IPS-18a (cell line): ENCODE data around the gene CEBPG.

ENCODE experiments used
- H3K27ac ChIP-seq: one replicate; pipeline ENCODE4 v1.5.1; 2013; ENCODE audit warnings: low read length
- H3K27me3 ChIP-seq: one replicate; pipeline ENCODE4 v1.6.1; 2013; ENCODE audit warnings: mild to moderate bottlenecking, low read length; ENCODE audit not compliant: control insufficient read depth, insufficient read depth
- H3K36me3 ChIP-seq: one replicate; pipeline ENCODE4 v1.6.1; 2013; ENCODE audit warnings: low read depth, low read length; ENCODE audit not compliant: control insufficient read depth
- H3K4me1 ChIP-seq: one replicate; pipeline ENCODE4 v1.6.1; 2013; ENCODE audit warnings: low read depth, low read length; ENCODE audit not compliant: control insufficient read depth
- H3K4me3 ChIP-seq: one replicate; pipeline ENCODE4 v1.5.1; 2013; ENCODE audit warnings: low read length
- H3K9ac ChIP-seq: one replicate; pipeline ENCODE4 v1.6.1; 2013; ENCODE audit warnings: mild to moderate bottlenecking, low read length, moderate library complexity
- H3K9me3 ChIP-seq: one replicate; pipeline ENCODE4 v1.6.1; 2013; ENCODE audit warnings: low read depth, low read length; ENCODE audit not compliant: control insufficient read depth

Gene CEBPG

GRCh38 chr19:33385956-33386355 is 12.4 kb downstream of the CEBPG start:
- Histone ChIP-seq H3K36me3 (peaks cover 8% of the 10 kb centered on the region), H3K4me3 (no peak overlapping the region), H3K9me3 (no peaks in the 10 kb centered on the region), H3K27me3 (no peaks in the 10 kb centered on the region), H3K27ac (no peak overlapping the region), H3K9ac (no peak overlapping the region), H3K4me1 (no peaks in the 10 kb centered on the region)

GRCh38 chr19:33386361-33386858 is 12.9 kb downstream of the CEBPG start:
- Histone ChIP-seq H3K36me3 (peaks cover 8% of the 10 kb centered on the region), H3K27me3 (no peaks in the 10 kb centered on the region), H3K4me3 (no peak overlapping the region), H3K9ac (no peak overlapping the region), H3K27ac (no peak overlapping the region), H3K9me3 (no peaks in the 10 kb centered on the region), H3K4me1 (no peaks in the 10 kb centered on the region)

DNA sequence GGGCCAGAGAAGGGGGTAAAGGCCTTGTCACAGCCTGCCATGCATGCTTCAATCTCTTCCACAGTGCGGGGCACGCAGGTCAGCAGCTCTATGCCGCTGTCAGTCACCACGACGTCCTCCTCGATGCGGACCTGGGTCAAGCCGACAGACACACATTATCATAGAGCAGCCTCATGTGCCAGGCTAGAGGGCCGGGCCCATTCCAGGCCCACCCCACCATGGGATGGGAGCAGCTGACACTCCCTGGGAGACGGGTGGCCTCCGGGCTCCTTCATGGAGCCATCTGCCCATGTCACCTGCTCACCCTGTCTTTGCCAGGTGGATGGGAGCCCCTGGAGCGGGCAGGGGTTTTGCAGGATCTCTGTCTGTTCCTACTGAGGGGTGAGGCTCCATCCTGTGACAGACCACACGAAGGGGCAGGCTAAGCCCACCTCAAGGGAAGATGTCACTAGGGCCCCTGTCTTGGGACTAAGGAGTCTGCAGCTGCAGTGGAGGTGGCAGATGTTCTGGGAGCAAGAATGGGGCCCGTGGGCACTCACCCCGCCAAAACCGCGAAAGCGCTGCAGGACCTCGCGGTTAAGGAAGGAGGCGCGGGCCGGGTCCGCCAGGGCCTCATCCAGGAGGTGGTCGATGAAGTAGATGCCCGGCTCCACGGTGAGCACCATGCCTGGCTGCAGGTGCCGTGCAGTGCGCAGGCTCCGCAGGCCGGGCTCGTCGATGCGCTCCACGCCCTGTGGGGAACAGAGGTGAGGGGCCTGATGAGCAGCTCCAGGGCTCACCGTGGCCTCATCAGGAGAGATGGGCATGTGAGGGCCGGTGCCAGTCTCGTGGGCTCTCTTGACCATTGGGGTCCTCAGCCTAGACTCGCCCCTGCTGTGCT is 14.1 kb downstream of the CEBPG start:
- Histone ChIP-seq H3K9ac (no peak overlapping the region), H3K27me3 (no peaks in the 10 kb centered on the region), H3K27ac (no peak overlapping the region), H3K4me1 (no peaks in the 10 kb centered on the region), H3K9me3 (no peaks in the 10 kb centered on the region), H3K4me3 (no peak overlapping the region), H3K36me3 (peaks cover 8% of the 10 kb centered on the region)

DNA sequence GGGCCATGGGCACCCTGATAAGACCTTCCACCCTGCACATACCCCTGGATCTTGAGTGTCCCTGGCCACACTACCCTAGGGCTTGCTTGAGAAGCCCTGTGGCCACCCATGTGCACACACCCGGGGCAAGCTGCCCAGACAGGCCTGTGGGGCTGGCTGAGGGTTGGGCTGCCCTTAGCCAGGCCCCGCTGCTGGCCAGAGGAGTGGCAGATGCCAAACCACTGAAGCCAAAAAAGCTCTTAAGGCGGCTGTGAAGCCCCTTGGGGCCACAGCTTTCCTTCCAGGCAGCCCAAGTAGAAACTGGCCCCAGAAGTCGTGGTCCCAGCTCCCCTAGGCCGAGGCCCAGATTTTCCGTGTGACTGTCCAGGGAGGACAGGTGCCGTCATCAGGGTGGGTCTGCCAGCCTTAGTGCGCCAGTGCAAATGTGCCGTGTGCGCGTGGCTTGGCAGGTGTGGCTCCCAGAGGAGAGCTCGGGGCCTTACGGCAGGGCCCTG is 14.8 kb downstream of the CEBPG start:
- Histone ChIP-seq H3K27ac (no peak overlapping the region), H3K4me3 (no peak overlapping the region), H3K27me3 (no peaks in the 10 kb centered on the region), H3K9ac (no peak overlapping the region), H3K9me3 (no peaks in the 10 kb centered on the region), H3K4me1 (no peaks in the 10 kb centered on the region), H3K36me3 (peaks cover 8% of the 10 kb centered on the region)

GRCh38 chr19:33388725-33389420 is 15.4 kb downstream of the CEBPG start:
- H3K4me3 ChIP-seq: no peak overlapping the region
- H3K4me1 ChIP-seq: no peaks in the 10 kb centered on the region
- peaks cover 8% of the 10 kb centered on the region for H3K36me3 ChIP-seq
- no peaks in the 10 kb centered on the region for H3K27me3 ChIP-seq
- H3K27ac ChIP-seq: no peak overlapping the region
- H3K9me3 ChIP-seq: no peaks in the 10 kb centered on the region
- H3K9ac ChIP-seq: no peak overlapping the region

GRCh38 chr19:33389421-33390100 is 16.1 kb downstream of the CEBPG start:
- Histone ChIP-seq H3K9ac (no peak overlapping the region), H3K27me3 (no peaks in the 10 kb centered on the region), H3K9me3 (no peaks in the 10 kb centered on the region), H3K36me3 (peaks cover 8% of the 10 kb centered on the region), H3K27ac (no peak overlapping the region), H3K4me3 (no peak overlapping the region), H3K4me1 (no peaks in the 10 kb centered on the region)

DNA sequence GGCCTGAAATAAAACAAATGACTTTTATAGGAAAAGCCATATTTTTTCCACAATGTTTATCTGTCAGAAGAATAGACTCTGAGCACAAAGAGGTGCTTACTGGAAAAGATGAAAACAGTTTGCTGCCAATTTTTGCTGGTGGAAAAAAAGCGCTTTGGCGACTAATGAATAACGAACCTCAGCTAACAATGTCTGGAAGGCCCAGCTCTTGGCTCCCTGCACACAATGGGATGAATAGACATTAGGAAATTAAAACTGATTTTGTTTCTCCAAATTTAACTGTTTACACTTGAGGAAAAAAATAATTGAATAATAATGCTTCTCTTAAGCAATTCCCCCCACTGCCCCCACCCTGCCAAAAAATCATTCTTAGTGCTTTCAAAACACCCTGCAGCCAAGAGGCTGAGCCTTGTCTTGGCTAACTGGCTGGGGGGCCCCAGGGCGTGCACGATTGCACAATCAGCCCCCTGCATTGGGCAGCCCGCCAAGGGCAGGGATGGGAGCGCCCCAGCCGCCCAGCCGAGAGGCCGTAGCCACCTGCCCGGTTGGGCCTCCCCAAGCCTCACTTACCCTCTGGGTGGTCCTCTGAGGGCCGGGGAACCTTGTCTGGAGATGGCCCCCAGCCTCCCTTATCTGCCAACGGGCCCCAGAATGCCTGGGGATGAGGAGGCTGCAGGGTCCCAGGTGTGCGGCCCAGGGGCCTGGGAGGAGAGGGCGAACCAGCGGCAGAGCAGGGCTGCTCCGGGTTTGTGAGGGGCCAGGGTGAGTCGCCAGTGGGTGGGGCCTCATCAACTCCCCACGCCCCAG is 16.8 kb downstream of the CEBPG start:
- Histone ChIP-seq H3K9me3 (no peaks in the 10 kb centered on the region), H3K27ac (no peak overlapping the region), H3K4me3 (no peak overlapping the region), H3K36me3 (peaks cover 8% of the 10 kb centered on the region), H3K4me1 (no peaks in the 10 kb centered on the region), H3K27me3 (no peaks in the 10 kb centered on the region), H3K9ac (no peak overlapping the region)

- H3K4me3 ChIP-seq: no peak overlapping the region
- no peak overlapping the region for H3K9ac ChIP-seq
- H3K9me3 ChIP-seq: no peaks in the 10 kb centered on the region
- H3K36me3 ChIP-seq: peaks cover 8% of the 10 kb centered on the region
- H3K27me3 ChIP-seq: no peaks in the 10 kb centered on the region
- no peak overlapping the region for H3K27ac ChIP-seq
- no peaks in the 10 kb centered on the region for H3K4me1 ChIP-seq
Measured at GRCh38 chr19:33390908-33391630, 17.6 kb downstream of the CEBPG start.

DNA sequence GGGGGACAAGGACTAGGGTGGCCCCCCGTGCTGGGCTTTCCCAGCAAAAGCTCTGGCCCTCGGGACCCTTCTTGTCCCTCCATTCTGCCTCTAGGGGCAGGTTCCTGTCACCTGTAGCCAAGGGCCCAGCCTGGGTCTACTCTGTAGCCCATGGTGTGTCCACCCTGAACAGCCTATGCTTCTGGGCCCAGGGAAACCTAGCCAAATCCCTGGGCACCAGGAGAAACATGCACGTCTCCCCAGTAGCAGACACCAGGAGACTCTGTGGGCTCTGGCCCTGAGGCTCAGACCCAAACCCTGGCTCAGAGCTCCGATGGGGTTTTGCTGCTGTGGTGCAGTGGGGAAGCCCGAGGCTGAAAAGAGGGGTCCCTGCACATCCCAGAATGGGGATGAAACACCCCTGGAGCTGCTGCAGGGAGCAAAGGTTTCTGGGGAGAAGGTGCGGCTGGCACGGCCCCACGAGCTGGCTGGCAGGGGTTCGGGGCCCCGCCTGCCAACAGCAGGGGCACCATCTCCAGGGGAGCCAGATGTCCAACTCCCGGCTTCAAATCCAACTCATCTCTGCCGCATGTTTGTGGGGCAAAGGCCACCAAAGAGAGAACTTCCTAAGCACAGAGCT is 18.2 kb downstream of the CEBPG start:
- no peak overlapping the region for H3K27ac ChIP-seq
- no peak overlapping the region for H3K4me3 ChIP-seq
- H3K36me3 ChIP-seq: peaks cover 2% of the 10 kb centered on the region
- H3K27me3 ChIP-seq: no peaks in the 10 kb centered on the region
- no peaks in the 10 kb centered on the region for H3K4me1 ChIP-seq
- H3K9ac ChIP-seq: no peak overlapping the region
- no peaks in the 10 kb centered on the region for H3K9me3 ChIP-seq
